GM12865 (cell line): ENCODE data around the gene KLHL29.

Experiments used
- DNase-seq: peaks from one replicate; pipeline ENCODE4 v3.0.0; 2010; ENCODE audit warnings: low read depth
- H3K4me3 ChIP-seq: 2 replicates; pipeline ENCODE4 v1.5.1; 2011; ENCODE audit warnings: mild to moderate bottlenecking, low read depth, low read length, control low read depth
- CTCF ChIP-seq: IDR thresholded peaks from 2 replicates; pipeline ENCODE4 v1.5.1; 2011; ENCODE audit warnings: low read length, control low read depth, low read depth, inconsistent platforms; ENCODE audit not compliant: insufficient read depth; ENCODE audit errors: missing control alignments

The KLHL29 gene

GRCh38 chr2:23628926-23629771, 244.2 kb downstream of the KLHL29 start:
- no peak for TF ChIP-seq CTCF
- H3K4me3 ChIP-seq: no peak overlapping the region
- no peak for DNase-seq

GRCh38 chr2:23629772-23630480, 244.9 kb downstream of the KLHL29 start:
- TF ChIP-seq CTCF: no peak
- no peak overlapping the region for H3K4me3 ChIP-seq
- no peak for DNase-seq

GRCh38 chr2:23630961-23631360, 246.0 kb downstream of the KLHL29 start:
- no peak for DNase-seq
- no peak for TF ChIP-seq CTCF
- H3K4me3 ChIP-seq: no peak overlapping the region

- no peak for DNase-seq
- TF ChIP-seq CTCF: no peak
- no peak overlapping the region for H3K4me3 ChIP-seq
Observed at GRCh38 chr2:23631389-23631788, 246.4 kb downstream of the KLHL29 start.

GRCh38 chr2:23632386-23632785, 247.4 kb downstream of the KLHL29 start:
- H3K4me3 ChIP-seq: no peak overlapping the region
- no peak for DNase-seq
- no peak for TF ChIP-seq CTCF

- DNase-seq: no peak
- no peak for TF ChIP-seq CTCF
Observed at GRCh38 chr2:23632831-23633395, 247.9 kb downstream of the KLHL29 start.

More at GRCh38 chr2:23632831-23633395, 247.9 kb downstream of the KLHL29 start:
- no peak overlapping the region for H3K4me3 ChIP-seq
